ENCODE results near the gene MRPS26. TPM values are rescaled to one million over a fixed set of nuclear protein-coding genes. Genes with fewer than 3 reads are reported as not detected.
A peak's percentile ranks its signal among the peaks of the same experiment; 100 is the strongest.
"Not testable (repeated sequence)": the region's sequence is repeated elsewhere in the genome, so short reads cannot be mapped to it uniquely, and the experiment has no call there.

MRPS26 gene
- polyA plus RNA-seq, 3 donors, result 19.4 to 36.6 (median 29.8) TPM

DNA sequence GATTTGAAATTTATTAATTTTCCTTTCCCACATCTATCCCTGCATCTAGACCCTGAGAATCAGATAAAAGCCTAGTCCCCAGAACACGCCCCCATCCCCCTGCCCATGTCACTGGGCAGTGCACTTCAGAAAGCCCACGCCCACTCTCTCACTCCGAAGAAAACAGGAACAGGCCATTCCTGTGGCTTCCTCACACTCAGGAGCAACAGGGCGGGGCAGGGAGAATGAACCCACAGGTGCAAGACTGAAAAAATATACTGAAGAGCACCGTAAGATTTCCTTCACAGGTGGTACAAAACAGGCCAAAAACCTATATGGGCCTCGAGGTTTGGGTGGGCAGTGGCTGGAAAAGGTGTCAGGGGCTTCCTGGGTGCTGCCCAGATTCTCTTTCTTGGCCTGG is 29.0 kb downstream of the MRPS26 start:
- Histone ChIP-seq H3K36me3 (replicated peaks in 1 of 2; ENCODE audit: control insufficient read depth in 1 of 2, insufficient read depth in 2 of 2, low read length in 2 of 2) (no peaks in the 10 kb centered on the region), H2AFZ (ENCODE audit: insufficient read depth, low read depth, low read length, poor library complexity, severe bottlenecking) (no peak overlapping the region), H3K9me3 (replicated peaks in 1 of 2; ENCODE audit: control insufficient read depth in 1 of 2, insufficient read depth in 1 of 2, low read length in 2 of 2) (no peaks in the 10 kb centered on the region), H3K27me3 (ENCODE audit: control insufficient read depth in 2 of 2, insufficient read depth in 2 of 2, low read length in 2 of 2) (peaks cover 11 to 51% of the 10 kb centered on the region in 2 donors), H3K27ac (ENCODE audit: low read depth in 1 of 2, low read length in 2 of 2) (no peak overlapping the region), H3K4me1 (ENCODE audit: control insufficient read depth in 1 of 2, insufficient read depth in 2 of 2, low read length in 2 of 2) (peaks cover 26 to 34% of the 10 kb centered on the region in 2 donors), H4K20me1 (ENCODE audit: insufficient read depth, low read length) (no peaks in the 10 kb centered on the region), H3K4me3 (replicated peaks in 1 of 3; ENCODE audit: low read depth in 2 of 3, low read length in 3 of 3) (no peak overlapping the region), H3K9ac (ENCODE audit: insufficient read depth, low read length, poor library complexity, severe bottlenecking) (no peak overlapping the region), H3K4me2 (replicated peaks; ENCODE audit: extremely low read depth, low read length, poor library complexity, severe bottlenecking) (no peak overlapping the region), H3K79me2 (ENCODE audit: insufficient read depth, low read length) (no peaks in the 10 kb centered on the region)
- H3K4me1 Mint-ChIP-seq, result peaks cover 33% of the 10 kb centered on the region
- 6% methylated on average over 5 of the region's 6 CpGs for WGBS (ENCODE audit: insufficient coverage)
- peaks cover 0 to 5% of the 10 kb centered on the region in 2 donors for H3K36me3 Mint-ChIP-seq
- peaks cover 43 to 74% (median 60%) of the 10 kb centered on the region in 3 donors for H3K27me3 Mint-ChIP-seq (ENCODE audit: low read depth in 3 of 3)
- peak overlapping the region in 1 of 2 donors; percentile 66 for H3K4me3 Mint-ChIP-seq
- H3K27ac Mint-ChIP-seq, result no peak overlapping the region
- DNase-seq, result no peak
- intact Hi-C loops (cut with micrococcal nuclease), result no loop called here
- peaks cover 3 to 23% (median 14%) of the 10 kb centered on the region in 7 donors for H3K9me3 Mint-ChIP-seq
- TF ChIP-seq, protein P1, sequence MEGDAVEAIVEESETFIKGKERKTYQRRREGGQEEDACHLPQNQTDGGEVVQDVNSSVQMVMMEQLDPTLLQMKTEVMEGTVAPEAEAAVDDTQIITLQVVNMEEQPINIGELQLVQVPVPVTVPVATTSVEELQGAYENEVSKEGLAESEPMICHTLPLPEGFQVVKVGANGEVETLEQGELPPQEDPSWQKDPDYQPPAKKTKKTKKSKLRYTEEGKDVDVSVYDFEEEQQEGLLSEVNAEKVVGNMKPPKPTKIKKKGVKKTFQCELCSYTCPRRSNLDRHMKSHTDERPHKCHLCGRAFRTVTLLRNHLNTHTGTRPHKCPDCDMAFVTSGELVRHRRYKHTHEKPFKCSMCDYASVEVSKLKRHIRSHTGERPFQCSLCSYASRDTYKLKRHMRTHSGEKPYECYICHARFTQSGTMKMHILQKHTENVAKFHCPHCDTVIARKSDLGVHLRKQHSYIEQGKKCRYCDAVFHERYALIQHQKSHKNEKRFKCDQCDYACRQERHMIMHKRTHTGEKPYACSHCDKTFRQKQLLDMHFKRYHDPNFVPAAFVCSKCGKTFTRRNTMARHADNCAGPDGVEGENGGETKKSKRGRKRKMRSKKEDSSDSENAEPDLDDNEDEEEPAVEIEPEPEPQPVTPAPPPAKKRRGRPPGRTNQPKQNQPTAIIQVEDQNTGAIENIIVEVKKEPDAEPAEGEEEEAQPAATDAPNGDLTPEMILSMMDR (IDR thresholded peaks at IDR 0.05), result no peak

DNA sequence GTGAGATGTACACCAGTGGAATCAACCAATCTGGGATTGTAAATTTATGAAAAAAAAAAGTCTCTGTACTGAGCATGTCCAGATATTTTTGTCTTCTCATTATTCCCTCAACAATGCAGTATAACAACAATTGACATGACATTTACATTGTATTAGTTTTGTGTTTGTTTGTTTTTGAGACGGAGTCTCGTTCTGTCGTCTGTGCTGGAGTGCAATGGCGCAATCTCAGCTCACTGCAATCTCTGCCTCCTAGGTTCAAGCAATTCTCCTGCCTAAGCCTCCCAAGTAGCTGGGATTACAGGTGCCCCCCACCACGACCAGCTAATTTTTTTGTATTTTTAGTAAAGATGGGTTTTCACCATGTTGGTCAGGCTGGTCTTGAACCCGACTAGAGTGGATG is 29.5 kb downstream of the MRPS26 start:
- H2AFZ ChIP-seq (ENCODE audit: insufficient read depth, low read depth, low read length, poor library complexity, severe bottlenecking); H3K4me3 ChIP-seq (replicated peaks in 1 of 3; ENCODE audit: low read depth in 2 of 3, low read length in 3 of 3); H3K36me3 ChIP-seq (replicated peaks in 1 of 2; ENCODE audit: control insufficient read depth in 1 of 2, insufficient read depth in 2 of 2, low read length in 2 of 2); H3K9me3 ChIP-seq (replicated peaks in 1 of 2; ENCODE audit: control insufficient read depth in 1 of 2, insufficient read depth in 1 of 2, low read length in 2 of 2); DNase-seq; H3K36me3 Mint-ChIP-seq; intact Hi-C loops (cut with micrococcal nuclease); H3K9ac ChIP-seq (ENCODE audit: insufficient read depth, low read length, poor library complexity, severe bottlenecking); H3K27ac ChIP-seq (ENCODE audit: low read depth in 1 of 2, low read length in 2 of 2); H3K27ac Mint-ChIP-seq; H3K79me2 ChIP-seq (ENCODE audit: insufficient read depth, low read length); H3K4me2 ChIP-seq (replicated peaks; ENCODE audit: extremely low read depth, low read length, poor library complexity, severe bottlenecking); H4K20me1 ChIP-seq (ENCODE audit: insufficient read depth, low read length): not testable (repeated sequence)
- Mint-ChIP-seq H3K9me3 (peaks cover 3 to 23% (median 14%) of the 10 kb centered on the region in 7 donors), H3K27me3 (ENCODE audit: low read depth in 3 of 3) (peaks cover 47 to 75% (median 61%) of the 10 kb centered on the region in 3 donors), H3K4me3 (peak overlapping the region in 1 of 2 donors; percentile 55), H3K4me1 (peaks cover 33% of the 10 kb centered on the region)
- WGBS (ENCODE audit: insufficient coverage), result 100% methylated on average over 1 of the region's 6 CpGs
- H3K27me3 ChIP-seq (ENCODE audit: control insufficient read depth in 2 of 2, insufficient read depth in 2 of 2, low read length in 2 of 2), result peaks cover 14 to 52% of the 10 kb centered on the region in 2 donors
- peaks cover 26 to 34% of the 10 kb centered on the region in 2 donors for H3K4me1 ChIP-seq (ENCODE audit: control insufficient read depth in 1 of 2, insufficient read depth in 2 of 2, low read length in 2 of 2)

All from CD14-positive monocyte (primary cell).